GM10266 (cell line): ENCODE measurements around the gene ADIG.

Experiments
- DNase-seq: peaks from one replicate; pipeline ENCODE4 v3.0.0; 2012; ENCODE audit errors: extremely low spot score
- TF ChIP-seq, protein P1 (sequence below): IDR thresholded peaks from 2 replicates; pipeline ENCODE4 v1.5.1; 2012; ENCODE audit warnings: mild to moderate bottlenecking, low read depth; ENCODE audit not compliant: control insufficient read depth, insufficient read depth; ENCODE audit errors: missing control alignments

Gene ADIG

DNA sequence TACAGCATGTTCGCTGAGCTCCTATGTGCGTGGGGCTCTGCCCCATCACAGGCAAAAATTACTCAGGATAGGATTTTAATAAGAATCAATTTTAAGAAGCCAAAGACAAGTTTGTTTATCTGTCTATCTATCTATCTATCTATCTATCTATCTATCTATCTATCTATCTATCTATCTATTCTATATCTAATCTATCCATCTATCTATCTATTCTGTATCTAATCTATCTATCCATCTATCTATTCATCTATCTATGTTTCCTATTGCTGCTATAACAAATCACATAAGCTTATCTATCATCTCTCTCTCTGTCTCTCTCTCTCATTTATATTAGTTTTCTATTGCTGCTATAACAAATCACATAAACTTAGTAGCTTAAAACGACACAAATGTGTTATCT, 22.3 kb downstream of the ADIG start:
- TF ChIP-seq, protein P1, sequence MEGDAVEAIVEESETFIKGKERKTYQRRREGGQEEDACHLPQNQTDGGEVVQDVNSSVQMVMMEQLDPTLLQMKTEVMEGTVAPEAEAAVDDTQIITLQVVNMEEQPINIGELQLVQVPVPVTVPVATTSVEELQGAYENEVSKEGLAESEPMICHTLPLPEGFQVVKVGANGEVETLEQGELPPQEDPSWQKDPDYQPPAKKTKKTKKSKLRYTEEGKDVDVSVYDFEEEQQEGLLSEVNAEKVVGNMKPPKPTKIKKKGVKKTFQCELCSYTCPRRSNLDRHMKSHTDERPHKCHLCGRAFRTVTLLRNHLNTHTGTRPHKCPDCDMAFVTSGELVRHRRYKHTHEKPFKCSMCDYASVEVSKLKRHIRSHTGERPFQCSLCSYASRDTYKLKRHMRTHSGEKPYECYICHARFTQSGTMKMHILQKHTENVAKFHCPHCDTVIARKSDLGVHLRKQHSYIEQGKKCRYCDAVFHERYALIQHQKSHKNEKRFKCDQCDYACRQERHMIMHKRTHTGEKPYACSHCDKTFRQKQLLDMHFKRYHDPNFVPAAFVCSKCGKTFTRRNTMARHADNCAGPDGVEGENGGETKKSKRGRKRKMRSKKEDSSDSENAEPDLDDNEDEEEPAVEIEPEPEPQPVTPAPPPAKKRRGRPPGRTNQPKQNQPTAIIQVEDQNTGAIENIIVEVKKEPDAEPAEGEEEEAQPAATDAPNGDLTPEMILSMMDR, result no peak
- no peak for DNase-seq

DNA sequence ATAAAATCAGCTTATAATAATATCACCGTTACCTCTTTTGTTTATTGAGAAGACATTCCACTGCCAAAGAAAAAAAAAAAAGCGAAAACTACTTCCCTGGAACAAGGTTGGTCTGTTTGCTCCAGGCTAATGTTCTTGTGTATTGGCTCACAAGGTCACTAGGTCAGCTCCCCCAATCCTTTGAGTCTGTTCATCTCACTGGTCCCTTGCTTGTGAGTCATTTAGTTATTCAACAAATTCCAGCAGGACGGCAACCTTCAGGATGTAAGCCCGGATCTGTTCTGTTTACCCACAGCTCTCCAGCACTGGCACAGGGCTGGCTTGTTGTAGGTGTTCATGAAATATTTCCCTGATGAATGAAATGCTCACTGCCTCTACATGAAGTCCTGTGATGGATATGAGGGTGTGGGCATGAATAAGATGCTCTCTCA, 23.9 kb downstream of the ADIG start:
- no peak for DNase-seq
- TF ChIP-seq, protein P1, result no peak

DNA sequence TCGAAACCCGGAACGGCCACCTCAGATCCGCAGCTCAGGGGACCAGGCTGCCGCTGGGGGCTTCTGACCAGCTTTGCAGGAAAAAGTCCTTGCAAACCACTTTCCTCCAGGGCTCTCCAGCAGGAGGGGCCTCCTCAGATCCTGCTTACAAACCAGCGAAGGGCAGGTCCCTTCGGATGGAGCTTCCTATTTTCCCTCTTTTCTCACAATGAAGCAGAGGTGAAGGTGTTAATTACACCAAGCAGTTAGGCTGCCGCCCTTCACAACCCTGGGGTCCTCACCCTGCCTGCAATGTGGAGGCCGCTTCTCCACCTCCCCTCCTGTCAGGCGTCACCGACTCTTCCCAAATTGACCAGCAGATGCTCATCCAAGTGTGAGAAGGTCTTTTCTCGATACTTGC, 26.4 kb downstream of the ADIG start:
- no peak for DNase-seq
- TF ChIP-seq, protein P1, result no peak

DNA sequence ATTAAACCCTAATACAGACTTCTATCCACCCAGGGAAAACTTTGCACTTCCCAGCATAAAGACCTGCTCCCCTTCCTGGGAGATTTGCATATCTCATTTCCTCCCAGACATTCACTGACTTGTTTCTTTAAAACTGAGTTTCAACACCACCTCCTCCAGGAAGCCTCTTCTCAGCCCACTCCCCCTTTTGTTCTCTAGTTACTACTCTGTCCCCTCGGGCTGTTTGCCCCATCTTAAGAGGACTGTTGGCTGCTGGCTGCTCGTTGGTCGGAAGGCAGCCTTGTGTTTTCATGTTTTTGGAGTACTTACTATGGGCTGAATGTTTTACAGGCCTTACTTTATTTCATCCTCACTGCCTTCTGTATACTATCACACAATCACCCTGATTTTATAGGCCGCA, 27.2 kb downstream of the ADIG start:
- TF ChIP-seq, protein P1, result no peak
- no peak for DNase-seq

DNA sequence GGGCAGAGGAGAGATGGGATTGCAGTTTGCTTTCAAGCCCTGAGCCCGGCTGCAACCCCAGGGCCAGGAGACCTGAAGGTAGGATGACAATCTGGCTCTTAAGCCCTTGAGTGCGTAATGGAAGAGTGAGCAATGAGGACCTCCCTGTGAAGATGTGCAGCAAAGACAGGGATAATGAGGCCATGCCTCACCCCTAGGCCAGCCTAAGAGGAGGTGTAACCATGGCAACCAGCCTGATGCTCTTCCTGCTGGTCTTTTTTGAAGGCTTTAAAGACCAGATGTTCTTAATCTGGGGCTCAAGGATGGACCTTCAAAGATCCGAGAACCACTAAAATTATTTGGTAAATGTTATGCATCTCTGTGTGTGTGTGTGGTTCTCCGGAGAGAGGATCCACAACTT, 28.8 kb downstream of the ADIG start:
- no peak for DNase-seq

DNA sequence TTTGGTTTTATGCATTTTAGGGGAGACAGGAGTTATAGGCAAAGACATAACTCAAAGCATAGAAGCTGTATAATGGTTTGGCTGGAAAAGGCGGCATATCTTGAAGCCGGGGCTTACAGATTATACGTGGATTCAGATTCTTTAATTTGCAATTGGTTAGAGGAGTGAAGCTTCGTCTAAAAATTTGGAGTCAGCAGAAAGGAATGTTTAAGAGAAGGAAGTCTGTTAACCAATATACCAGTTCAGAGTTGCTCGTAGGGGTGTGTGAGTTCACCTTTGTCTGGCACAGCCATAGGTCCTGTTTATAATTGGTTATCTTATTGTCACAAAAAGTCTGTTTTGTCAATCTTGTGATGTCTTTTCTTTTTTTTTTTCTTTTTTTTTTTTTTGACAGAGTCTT, 29.5 kb downstream of the ADIG start:
- TF ChIP-seq, protein P1, result no peak
- DNase-seq, result no peak

More for the DNA sequence above, 28.8 kb downstream of the ADIG start:
- TF ChIP-seq, protein P1, result no peak

DNA sequence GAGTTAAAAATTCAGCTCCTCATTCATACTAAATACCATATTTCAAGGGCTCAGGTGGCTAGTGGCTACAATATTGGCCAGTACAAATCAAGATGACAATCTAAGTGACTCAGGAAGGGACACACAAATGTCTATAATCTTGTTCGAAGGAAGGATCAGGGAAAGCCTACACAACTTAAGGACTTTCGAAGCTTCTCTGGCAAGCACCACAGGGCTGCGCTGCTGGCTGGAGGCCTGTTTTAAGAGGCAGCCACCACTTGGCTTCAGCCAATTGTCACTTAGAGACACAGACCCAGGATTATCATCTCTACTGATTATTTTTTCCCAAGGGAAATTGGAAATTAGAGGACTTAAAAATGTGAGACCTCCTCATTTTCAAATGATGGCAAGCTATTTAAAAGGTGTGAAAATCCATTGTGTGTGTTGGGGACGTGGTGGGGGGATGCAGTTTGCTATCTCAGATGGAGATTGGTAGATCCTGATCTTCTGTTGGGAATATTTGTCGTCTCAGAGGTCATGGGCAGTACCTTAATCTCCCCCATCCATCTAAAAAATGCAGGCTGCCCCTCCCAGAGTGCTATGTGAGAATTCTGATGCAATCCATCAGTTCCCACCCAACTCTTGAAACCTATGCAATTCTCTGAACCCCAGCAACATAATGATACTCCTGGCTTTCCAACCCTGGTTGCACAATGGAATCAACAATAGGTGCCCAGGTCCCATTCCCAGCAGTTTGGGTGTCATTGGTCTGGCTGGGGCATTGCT, 31.9 kb downstream of the ADIG start:
- TF ChIP-seq, protein P1, result no peak

More for the DNA sequence above, 31.9 kb downstream of the ADIG start:
- DNase-seq, result no peak
